GM12878 (cell line): ENCODE data around the gene RANBP6. TPM values are rescaled to one million over a fixed set of nuclear protein-coding genes. Genes with fewer than 3 reads are reported as not detected.

Source experiments
- ATAC-seq: fragments of 200-7000 bp; cut with Tn5 transposase; 3 replicates; pipeline ENCODE4 v1.9.1; 2020; ENCODE audit warnings: mild to moderate bottlenecking, moderate library complexity
- BruUV-seq: library from RNA; stranded (reverse); fragments of 400-500 nt; replicated peaks from 2 replicates; lab custom pipeline; 2021; lab: Mats Ljungman, UMichigan
- CTCF ChIA-PET: fragments of 300-600 bp; sonication (Branson Sonifier 250); formaldehyde crosslinking; extraction: SDS; loops from one replicate; lab custom pipeline; 2021; ENCODE audit warnings: inconsistent platforms; lab: Yijun Ruan, JAX
- POLR2A ChIA-PET: fragments of 350-600 bp; formaldehyde crosslinking; extraction: SDS; loops from one replicate; lab custom pipeline; 2021; ENCODE audit warnings: inconsistent platforms; lab: Charles Lee
- RAD21 ChIA-PET: fragments of 300-600 bp; sonication (Branson Sonifier 250); formaldehyde crosslinking; loops from one replicate; lab custom pipeline; 2023; ENCODE audit warnings: antibody characterized with exemption; ENCODE audit not compliant: unreplicated experiment; lab: Charles Lee
- SMC1A ChIA-PET: fragments of 300-600 bp; sonication (Branson Sonifier 250); formaldehyde crosslinking; loops from one replicate; lab custom pipeline; 2023; ENCODE audit not compliant: unreplicated experiment, uncharacterized antibody; lab: Charles Lee
- DNase-seq: peaks from one replicate; pipeline ENCODE4 v3.0.0-alpha.2; 2011; ENCODE audit warnings: low read depth, low spot score
- FAIRE-seq: peaks from 3 replicates; lab custom pipeline; 2011; peaks lifted over from hg19 to GRCh38; lab: Jason Lieb, UNC
- H2AFZ ChIP-seq: 2 replicates; pipeline ENCODE4 v1.6.0; 2011; ENCODE audit warnings: low read depth, low read length, control low read depth; ENCODE audit not compliant: control insufficient read depth
- H3K27ac ChIP-seq: 2 replicates; pipeline ENCODE4 v1.5.1; 2011; ENCODE audit warnings: control low read depth; ENCODE audit not compliant: control insufficient read depth, insufficient read depth
- H3K27me3 ChIP-seq, 2 experiments: replicated peaks in 1 of 2; 2 replicates each; pipeline versions ENCODE4 v1.6.0 to v1.6.1; 2011; ENCODE audit warnings: low read length in 1 of 2; ENCODE audit not compliant: control insufficient read depth in 2 of 2, insufficient read depth in 2 of 2
- H3K36me3 ChIP-seq, 2 experiments: 2 replicates each; pipeline ENCODE4 v1.5.1; 2011; ENCODE audit warnings: low read length in 1 of 2; ENCODE audit not compliant: control insufficient read depth in 2 of 2, insufficient read depth in 2 of 2
- H3K4me1 ChIP-seq: 2 replicates; pipeline ENCODE4 v1.6.1; 2011; ENCODE audit warnings: mild to moderate bottlenecking, low read length, moderate library complexity, mixed read lengths; ENCODE audit not compliant: control insufficient read depth, insufficient read depth
- H3K4me2 ChIP-seq: 2 replicates; pipeline ENCODE4 v1.6.0; 2011; ENCODE audit warnings: control low read depth; ENCODE audit not compliant: control insufficient read depth, insufficient read depth
- H3K4me3 ChIP-seq: fragments of 200-600 bp; sonication (generic); 2 replicates; pipeline ENCODE4 v1.5.1; 2016
- H3K79me2 ChIP-seq: 2 replicates; pipeline ENCODE4 v1.6.0; 2011; ENCODE audit warnings: low read length; ENCODE audit not compliant: control insufficient read depth, insufficient read depth
- H3K9ac ChIP-seq: 2 replicates; pipeline ENCODE4 v1.8.0; 2011; ENCODE audit warnings: low read length, control low read depth, mixed read lengths; ENCODE audit not compliant: control insufficient read depth, insufficient read depth
- H3K9me3 ChIP-seq: replicated peaks from 3 replicates; pipeline ENCODE4 v1.5.1; 2011; ENCODE audit warnings: mild to moderate bottlenecking, low read length; ENCODE audit not compliant: control insufficient read depth, insufficient read depth
- H4K20me1 ChIP-seq: 2 replicates; pipeline ENCODE4 v1.6.0; 2011; ENCODE audit not compliant: control insufficient read depth, insufficient read depth
- ATF2 ChIP-seq: IDR thresholded peaks from 2 replicates; pipeline ENCODE4 v1.6.1; 2012; ENCODE audit warnings: low read length, inconsistent platforms
- CEBPB ChIP-seq, 2 experiments: fragments of 150-350 bp in 1 of 2; IDR thresholded peaks; 2 replicates each; pipeline ENCODE4 v1.6.1; 2012 to 2014; ENCODE audit warnings: low read depth in 2 of 2, low read length in 2 of 2, borderline replicate concordance in 1 of 2, inconsistent platforms in 1 of 2
- E2F4 ChIP-seq: IDR thresholded peaks from 2 replicates; pipeline ENCODE4 v1.6.1; 2012; ENCODE audit warnings: low read depth, low read length, improper control_type of control experiment
- E4F1 ChIP-seq: fragments of 450-650 bp; IDR thresholded peaks from 2 replicates; pipeline ENCODE4 v1.6.1; 2018; ENCODE audit warnings: borderline replicate concordance, mild to moderate bottlenecking; ENCODE audit not compliant: partially characterized antibody
- EED ChIP-seq: sonication (generic); IDR thresholded peaks from 2 replicates; pipeline ENCODE4 v1.6.1; 2016; ENCODE audit warnings: antibody characterized with exemption, low read depth
- HDGF ChIP-seq: fragments of 450-650 bp; IDR thresholded peaks from 2 replicates; pipeline ENCODE4 v1.6.1; 2016; ENCODE audit warnings: antibody characterized with exemption
- IKZF1 ChIP-seq: fragments of 450-650 bp; conservative IDR thresholded peaks from 2 replicates; pipeline ENCODE4 v1.6.1; 2017; ENCODE audit warnings: antibody characterized with exemption, mild to moderate bottlenecking
- IKZF2 ChIP-seq, 2 experiments: fragments of 450-650 bp; IDR thresholded peaks; 2 replicates each; pipeline ENCODE4 v1.6.1; 2017; ENCODE audit warnings: mild to moderate bottlenecking in 2 of 2, moderate library complexity in 2 of 2
- MLLT1 ChIP-seq: fragments of 450-650 bp; IDR thresholded peaks from 2 replicates; pipeline ENCODE4 v1.6.1; 2016; ENCODE audit warnings: mild to moderate bottlenecking
- POLR2AphosphoS5 ChIP-seq: IDR thresholded peaks from 2 replicates; pipeline ENCODE4 v1.6.1; 2011; ENCODE audit warnings: mild to moderate bottlenecking, low read length, inconsistent platforms
- RAD21 ChIP-seq: IDR thresholded peaks from 2 replicates; pipeline ENCODE4 v1.6.1; 2011; ENCODE audit warnings: mild to moderate bottlenecking, low read depth, low read length, moderate library complexity; ENCODE audit not compliant: insufficient read depth
- SP1 ChIP-seq: IDR thresholded peaks from one replicate; pipeline ENCODE4 v1.6.1; 2011; ENCODE audit warnings: low read depth, low read length
- ZNF274 ChIP-seq: IDR thresholded peaks from one replicate; pipeline ENCODE4 v1.8.0; 2011; ENCODE audit not compliant: insufficient read length, insufficient read depth
- ZNF622 ChIP-seq: fragments of 450-650 bp; IDR thresholded peaks from 2 replicates; pipeline ENCODE4 v1.6.1; 2017; ENCODE audit warnings: mild to moderate bottlenecking, inconsistent platforms
- ZSCAN29 ChIP-seq: fragments of 450-650 bp; IDR thresholded peaks from 2 replicates; pipeline ENCODE4 v1.6.1; 2017; ENCODE audit warnings: mild to moderate bottlenecking, moderate library complexity
- WGBS: methylation state at CpG from one replicate; pipeline ENCODE4 v1.1.6; 2016; ENCODE audit warnings: low lambda C conversion rate; ENCODE audit not compliant: insufficient replicate concordance, insufficient coverage; ENCODE audit errors: missing lambda C conversion rate; 5-methylcytosine and 5-hydroxymethylcytosine counted together
- in situ Hi-C: fragments of 300-500 bp; cut with MboI; formaldehyde crosslinking; loops from 9 replicates; pipeline ENCODE4 v1.14.3; 2018; ENCODE audit warnings: mixed read lengths
- intact Hi-C: fragments of 100-400 bp; cut with micrococcal nuclease; formaldehyde crosslinking; loops from one replicate; pipeline ENCODE4 v1.14.2; 2022; ENCODE audit not compliant: unreplicated experiment
- polyA plus RNA-seq, 11 experiments: library from polyadenylated mRNA; depleted of rRNA in 4 of 11; unstranded in 6 of 11; stranded (reverse) in 5 of 11; fragments of >200 nt; fragmentation: Nextera tagmentation in 4 of 11; fragmentation: Illumina TruSeq in 1 of 11; extraction: Ambion mirVana in 4 of 11; extraction: Trizol in 1 of 11; gene quantifications; 1 replicate in 1 of 11; 2 replicates in 10 of 11; pipeline versions ENCODE4 v1.2.1 to v1.2.3, GENCODE V29; 2011 to 2016; ENCODE audit warnings: inconsistent platforms in 2 of 11, missing spikeins in 2 of 11, low read depth in 1 of 11
- total RNA-seq, 4 experiments: library from RNA; depleted of rRNA in 3 of 4; stranded (reverse); fragments of >200 nt in 3 of 4; fragmentation: Illumina TruSeq in 1 of 4; extraction: Trizol in 1 of 4; gene quantifications; 2 replicates each; pipeline versions ENCODE4 v1.2.1 to v1.2.3, GENCODE V29; 2013 to 2021
- TF ChIP-seq, protein P1 (sequence below): IDR thresholded peaks from 2 replicates; pipeline ENCODE4 v1.6.1; 2011; ENCODE audit warnings: low read depth, mild to moderate bottlenecking, low read length, moderate library complexity, borderline replicate concordance; ENCODE audit errors: extremely low read depth

Gene RANBP6
- total and polyA plus RNA-seq, 10 of the 15 experiments (the other 5 are each of a cell fraction or from before 2014, with no cell fraction given), result 10.9 to 26.9 (median 19.4) TPM

DNA sequence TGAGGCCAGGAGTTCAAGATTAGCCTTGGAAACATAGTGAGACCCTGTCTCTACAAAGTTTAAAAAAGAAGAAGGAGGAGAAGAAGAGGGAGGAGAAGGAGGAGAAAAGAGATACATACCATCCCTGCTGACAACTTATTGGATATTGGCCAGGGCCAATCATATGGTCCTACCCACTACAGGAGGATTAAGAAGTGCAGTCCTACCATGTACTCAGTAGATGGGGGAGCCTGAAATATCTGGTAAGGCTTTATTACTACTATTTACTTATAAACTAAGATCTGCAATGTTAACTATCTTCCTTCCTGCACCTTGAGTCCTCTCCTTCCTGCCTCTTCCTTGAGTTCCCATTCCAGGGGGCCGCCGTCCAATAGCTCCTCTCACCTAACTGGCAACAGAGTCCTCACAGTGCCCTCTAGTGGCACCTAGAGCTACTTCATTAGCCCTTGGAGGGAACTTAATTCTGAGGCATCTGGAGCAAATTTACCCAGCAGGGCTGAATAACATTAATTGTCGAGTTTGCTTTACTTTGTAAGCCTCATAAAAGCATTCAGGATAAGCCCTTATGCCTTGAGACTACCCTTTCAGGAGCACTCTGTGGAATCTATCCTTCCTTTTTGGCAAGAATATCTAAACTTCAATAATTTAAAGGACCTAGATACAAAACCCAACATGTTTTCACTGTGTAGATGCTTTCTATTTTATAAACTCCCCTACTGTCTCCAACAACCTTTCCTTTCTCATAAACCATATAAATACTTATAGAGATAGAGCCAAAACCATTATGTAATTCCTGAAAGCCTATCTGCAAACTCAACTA is 39.1 kb upstream of the RANBP6 start:
- H3K79me2 ChIP-seq, result no peaks in the 10 kb centered on the region
- no peak overlapping the region for H3K27ac ChIP-seq
- no peak overlapping the region for H3K4me2 ChIP-seq
- no TSS peak for BruUV-seq
- RAD21 ChIA-PET, result interaction anchor here (0.6 to 5.0 kb wide), 42 partner anchors 10 to 521 kb away, joined by 3 to 121 read pairs (median 6); partner anchors contain the start of gene RANBP6
- CTCF ChIA-PET, result interaction anchor here (0.6 to 13.5 kb wide), 88 partner anchors 10 to 614 kb away, joined by 3 to 288 read pairs (median 4); partner anchors contain the start of genes ERMP1 and RANBP6
- WGBS, result 2% methylated on average over 3 of the region's 3 CpGs
- no peaks in the 10 kb centered on the region for H3K27me3 ChIP-seq
- ATAC-seq (peak; percentile 85), FAIRE-seq (peak; percentile 38), DNase-seq (no peak)
- H3K9me3 ChIP-seq, result no peaks in the 10 kb centered on the region
- H2AFZ ChIP-seq, result peak overlapping the region; percentile 62
- intact Hi-C loops, result loop anchor here (1.0 to 10.0 kb wide), 4 partner anchors 133 to 510 kb away; no protein-coding TSS in a partner anchor
- POLR2A ChIA-PET, result interaction anchor here (1.0 to 1.6 kb wide), 5 partner anchors 13 to 168 kb away, joined by 3 to 6 read pairs (median 4); partner anchors contain the start of gene RANBP6
- in situ Hi-C loops, result no loop called here
- H3K4me1 ChIP-seq, result peaks cover 24% of the 10 kb centered on the region
- SMC1A ChIA-PET, result interaction anchor here (0.6 to 7.3 kb wide), 57 partner anchors 9 to 628 kb away, joined by 3 to 174 read pairs (median 4); partner anchors contain the start of genes ERMP1 and RANBP6
- H3K9ac ChIP-seq, result no peak overlapping the region
- no peaks in the 10 kb centered on the region for H3K36me3 ChIP-seq
- no peak overlapping the region for H3K4me3 ChIP-seq
- H4K20me1 ChIP-seq, result no peaks in the 10 kb centered on the region
- TF ChIP-seq HDGF (no peak), IKZF2 (IDR thresholded peaks at IDR 0.05) (0 out of 4 replicates have a peak, but pooled peaks of 1 of the 2 experiments have one; percentile 33), ZNF622 (no peak), ZSCAN29 (no peak), RAD21 (peak; percentile 80), E4F1 (no peak), CEBPB (IDR thresholded peaks at IDR 0.05; ENCODE audit: borderline replicate concordance in 1 of 2, low read depth in 2 of 2, low read length in 2 of 2) (no peak), ZNF274 (no peak), IKZF1 (peak; percentile 47), ATF2 (no peak), SP1 (no peak), POLR2AphosphoS5 (no peak), MLLT1 (no peak), E2F4 (no peak), EED (peak; percentile 56)
- TF ChIP-seq, protein P1, sequence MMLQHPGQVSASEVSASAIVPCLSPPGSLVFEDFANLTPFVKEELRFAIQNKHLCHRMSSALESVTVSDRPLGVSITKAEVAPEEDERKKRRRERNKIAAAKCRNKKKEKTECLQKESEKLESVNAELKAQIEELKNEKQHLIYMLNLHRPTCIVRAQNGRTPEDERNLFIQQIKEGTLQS, result no peak
